Measurements from ENCODE around the gene HILPDA. TPM values are rescaled to one million over a fixed set of nuclear protein-coding genes. Genes with fewer than 3 reads are reported as not detected.

HILPDA gene
- total and polyA plus RNA-seq, 2 donors (not counting 3 experiments of a cell fraction or from before 2014, with no cell fraction given) = 14.4 to 21.7 TPM

DNA sequence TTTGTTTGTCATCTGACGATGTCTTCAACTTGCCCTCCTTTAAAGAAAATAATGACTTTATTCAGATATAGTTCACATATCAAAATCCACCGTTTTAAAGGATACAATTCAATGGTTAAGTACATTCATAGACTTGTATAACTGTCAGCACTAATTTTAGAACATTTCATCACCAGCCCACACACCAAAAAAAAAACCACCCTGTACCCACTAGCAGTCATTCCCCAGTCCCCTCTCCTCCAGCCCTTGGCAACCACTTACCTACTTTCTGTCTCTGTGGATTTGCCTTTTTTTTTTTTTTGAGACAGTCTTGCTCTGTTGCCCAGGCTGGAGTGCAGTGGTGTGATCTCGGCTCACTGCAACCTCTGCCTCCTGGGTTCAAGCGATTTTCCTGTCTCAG is 5.3 kb upstream of the HILPDA start:
- no TSS peak for BruUV-seq (replicated peaks)
- FAIRE-seq (no peak), DNase-seq (ENCODE audit: low read depth, low spot score) (no peak)
- H4K20me1 ChIP-seq (replicated peaks; ENCODE audit: control insufficient read depth, extremely low read depth, insufficient read depth, low read length) = no peaks in the 10 kb centered on the region
- no peak overlapping the region for H2AFZ ChIP-seq (ENCODE audit: low read depth, low read length)
- no peak overlapping the region for H3K4me2 ChIP-seq (ENCODE audit: insufficient read depth, low read length)
- no peak overlapping the region for H3K4me3 ChIP-seq (replicated peaks in 1 of 3; ENCODE audit: insufficient read depth in 1 of 3, low read depth in 1 of 3, low read length in 3 of 3)
- CTCF ChIA-PET = no interaction called here
- TF ChIP-seq EZH2 (IDR thresholded peaks at IDR 0.05; ENCODE audit: borderline replicate concordance, low read depth, low read length, severe bottlenecking) (no peak), POLR2A (IDR thresholded peaks at IDR 0.05; ENCODE audit: low read depth, low read length) (no peak), FOS (IDR thresholded peaks at IDR 0.05; ENCODE audit: borderline replicate concordance, insufficient read depth, low read length) (no peak), JUN (IDR thresholded peaks at IDR 0.05; ENCODE audit: borderline replicate concordance, insufficient read depth, insufficient read length, low read depth) (no peak), POLR2AphosphoS5 (IDR thresholded peaks at IDR 0.05; ENCODE audit: insufficient read depth, low read depth, low read length) (no peak), MYC (IDR thresholded peaks at IDR 0.05; ENCODE audit: low read depth, low read length) (no peak), GATA2 (IDR thresholded peaks at IDR 0.05; ENCODE audit: insufficient read depth, insufficient read length, low read depth, low read length) (no peak)
- TF ChIP-seq, protein P1, sequence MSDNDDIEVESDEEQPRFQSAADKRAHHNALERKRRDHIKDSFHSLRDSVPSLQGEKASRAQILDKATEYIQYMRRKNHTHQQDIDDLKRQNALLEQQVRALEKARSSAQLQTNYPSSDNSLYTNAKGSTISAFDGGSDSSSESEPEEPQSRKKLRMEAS (IDR thresholded peaks at IDR 0.05; ENCODE audit: insufficient read depth, insufficient read length) = no peak
- TF ChIP-seq, protein P2, sequence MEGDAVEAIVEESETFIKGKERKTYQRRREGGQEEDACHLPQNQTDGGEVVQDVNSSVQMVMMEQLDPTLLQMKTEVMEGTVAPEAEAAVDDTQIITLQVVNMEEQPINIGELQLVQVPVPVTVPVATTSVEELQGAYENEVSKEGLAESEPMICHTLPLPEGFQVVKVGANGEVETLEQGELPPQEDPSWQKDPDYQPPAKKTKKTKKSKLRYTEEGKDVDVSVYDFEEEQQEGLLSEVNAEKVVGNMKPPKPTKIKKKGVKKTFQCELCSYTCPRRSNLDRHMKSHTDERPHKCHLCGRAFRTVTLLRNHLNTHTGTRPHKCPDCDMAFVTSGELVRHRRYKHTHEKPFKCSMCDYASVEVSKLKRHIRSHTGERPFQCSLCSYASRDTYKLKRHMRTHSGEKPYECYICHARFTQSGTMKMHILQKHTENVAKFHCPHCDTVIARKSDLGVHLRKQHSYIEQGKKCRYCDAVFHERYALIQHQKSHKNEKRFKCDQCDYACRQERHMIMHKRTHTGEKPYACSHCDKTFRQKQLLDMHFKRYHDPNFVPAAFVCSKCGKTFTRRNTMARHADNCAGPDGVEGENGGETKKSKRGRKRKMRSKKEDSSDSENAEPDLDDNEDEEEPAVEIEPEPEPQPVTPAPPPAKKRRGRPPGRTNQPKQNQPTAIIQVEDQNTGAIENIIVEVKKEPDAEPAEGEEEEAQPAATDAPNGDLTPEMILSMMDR (IDR thresholded peaks at IDR 0.05; ENCODE audit: extremely low read depth in 1 of 2, insufficient read depth in 1 of 2, low read depth in 1 of 2, low read length in 2 of 2) = no peak
- no peak overlapping the region for H3K27ac ChIP-seq (ENCODE audit: insufficient read depth, low read depth, low read length)
- H3K9me3 ChIP-seq (replicated peaks; ENCODE audit: control insufficient read depth, insufficient read depth, low read length) = no peaks in the 10 kb centered on the region
- H3K27me3 ChIP-seq (ENCODE audit: control insufficient read depth in 2 of 2, insufficient read depth in 2 of 2, low read length in 2 of 2) = peaks cover 5 to 12% of the 10 kb centered on the region in 2 experiments
- no peaks in the 10 kb centered on the region for H3K9me1 ChIP-seq (replicated peaks; ENCODE audit: control insufficient read depth, extremely low read depth, insufficient read depth, low read length)
- no peak overlapping the region for H3K9ac ChIP-seq (replicated peaks; ENCODE audit: extremely low read depth, insufficient read depth, low read length)
- POLR2A ChIA-PET = no interaction called here
- H3K4me1 ChIP-seq (ENCODE audit: control insufficient read depth, extremely low read depth, insufficient read depth, low read length) = peaks cover 18% of the 10 kb centered on the region
- H3K36me3 ChIP-seq (ENCODE audit: control insufficient read depth in 2 of 2, extremely low read depth in 1 of 2, insufficient read depth in 2 of 2, low read length in 2 of 2) = no peaks in the 10 kb centered on the region
- intact Hi-C loops (cut with micrococcal nuclease) = no loop called here
- no peaks in the 10 kb centered on the region for H3K79me2 ChIP-seq (ENCODE audit: control insufficient read depth, insufficient read depth, low read length)
- dilution Hi-C loops (cut with MboI; ENCODE audit: extremely low pct_ligation_motif_present, low sequenced_read_pairs) = no loop called here

Measured in endothelial cell of umbilical vein (primary cell).